HG03378 (cell line): ENCODE data around the gene SIAH1.
"Not testable (repeated sequence)": the region's sequence is repeated elsewhere in the genome, so short reads cannot be mapped to it uniquely, and the experiment has no call there.

ENCODE experiments used
- ATAC-seq: cut with Tn5 transposase; IDR thresholded peaks from one replicate; pipeline ENCODE4 v1.9.1; 2021; ENCODE audit warnings: mild to moderate bottlenecking, moderate library complexity; ENCODE audit not compliant: unreplicated experiment

Gene SIAH1

GRCh38 chr16:48367441-48368049 lies 17.7 kb downstream of the SIAH1 start:
- no peak for ATAC-seq

DNA sequence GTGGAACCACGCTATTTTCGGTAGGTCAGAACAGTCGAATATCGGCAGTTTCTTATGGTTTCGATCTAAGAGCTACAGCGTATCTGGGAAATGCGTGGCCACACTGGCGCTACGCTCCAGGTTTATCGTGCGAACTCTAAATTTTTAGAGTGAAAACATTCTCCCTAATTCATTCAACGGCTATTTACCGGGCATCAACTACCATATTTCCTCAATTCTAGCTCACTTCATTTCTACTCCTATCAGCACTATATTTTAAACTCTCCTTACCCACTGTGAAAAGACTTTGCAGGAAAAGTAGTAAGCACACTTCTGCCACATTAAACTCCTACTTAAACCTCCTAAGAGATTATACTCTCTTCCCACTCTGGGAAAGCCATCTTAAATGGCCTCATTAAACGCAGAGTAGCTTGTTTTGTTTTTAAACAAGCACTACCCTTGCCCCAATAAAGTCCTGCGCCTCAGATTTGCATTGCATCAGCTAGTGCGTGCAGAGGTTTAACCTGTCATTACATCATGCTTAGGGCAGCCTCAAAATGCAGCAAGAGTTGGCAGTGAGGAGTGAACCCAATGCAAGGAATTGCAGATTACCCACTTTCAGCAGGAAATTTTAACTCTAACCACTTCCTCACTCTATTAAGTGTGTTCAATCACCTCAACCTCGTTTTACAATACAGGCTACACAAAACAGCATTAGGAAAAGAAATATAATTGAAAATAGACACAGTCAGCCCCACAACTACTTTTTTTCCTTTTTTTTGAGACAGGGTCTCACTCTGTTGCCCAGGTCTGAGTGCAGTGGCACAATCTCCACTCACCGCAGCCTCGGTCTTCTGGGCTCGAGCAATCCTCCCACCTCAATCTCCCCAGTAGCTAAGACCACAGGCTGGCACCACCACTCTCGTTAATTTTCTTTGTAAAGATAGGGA lies 18.8 kb downstream of the SIAH1 start:
- peak; percentile 76 for ATAC-seq

DNA sequence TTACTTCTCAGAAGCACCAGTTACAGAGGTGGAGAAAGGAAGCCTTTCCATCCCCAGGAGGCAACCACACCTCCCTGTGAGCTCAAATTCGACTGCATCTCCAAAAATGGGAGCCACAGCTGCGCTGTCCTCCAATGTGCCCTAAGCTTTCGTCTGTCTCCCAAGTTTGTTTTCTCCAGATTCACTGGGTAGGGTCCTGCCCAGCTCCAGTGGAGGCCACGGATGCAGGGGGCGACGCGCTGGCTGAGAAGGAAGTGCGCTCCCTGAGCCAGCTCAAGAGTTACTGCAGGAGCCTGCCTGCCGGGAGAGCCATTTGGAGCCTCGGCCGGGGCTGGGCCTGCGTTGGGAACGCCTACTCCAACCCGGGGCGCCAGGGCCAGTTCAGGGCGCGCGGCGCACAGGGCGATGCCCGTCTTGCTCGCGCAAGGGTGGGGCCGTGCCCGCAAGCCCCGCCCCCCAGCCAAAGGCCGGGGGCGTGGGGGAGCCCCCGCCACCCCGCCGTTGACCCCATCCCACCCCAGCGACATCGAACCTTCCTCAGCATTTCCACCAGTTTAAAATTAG lies 19.5 kb downstream of the SIAH1 start:
- ATAC-seq = peak; percentile 65

- no peak for ATAC-seq
These were observed 20.1 kb downstream of the SIAH1 start for GRCh38 chr16:48365025-48365600.

DNA sequence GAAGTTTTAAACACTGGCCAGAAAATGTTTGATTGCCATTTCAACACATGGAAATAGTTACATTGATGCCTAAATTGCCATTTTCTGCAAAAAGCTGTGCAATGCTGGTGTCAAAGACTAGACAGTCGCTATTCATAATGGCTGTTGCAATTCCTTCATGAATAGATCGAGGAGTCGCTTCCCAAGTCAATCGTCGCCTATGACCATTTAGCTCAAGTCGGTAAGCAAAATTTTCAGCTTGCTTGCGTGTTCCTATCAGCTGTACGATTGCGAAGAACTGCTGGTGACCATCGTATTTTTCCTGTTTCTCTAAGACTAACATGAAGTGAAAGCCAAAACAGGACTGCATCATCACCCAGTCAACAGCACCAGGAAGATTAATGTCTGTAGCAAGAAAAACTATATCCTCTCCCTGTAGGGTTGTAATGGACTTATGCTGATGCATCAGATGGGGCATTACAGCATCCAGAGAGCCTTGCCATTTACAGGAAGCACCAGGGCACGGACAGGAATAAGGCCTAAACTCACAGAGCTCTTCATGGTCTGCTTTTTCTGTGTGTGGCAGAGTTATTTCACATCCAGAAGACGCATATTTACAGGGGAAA lies 23.6 kb downstream of the SIAH1 start:
- no peak for ATAC-seq

DNA sequence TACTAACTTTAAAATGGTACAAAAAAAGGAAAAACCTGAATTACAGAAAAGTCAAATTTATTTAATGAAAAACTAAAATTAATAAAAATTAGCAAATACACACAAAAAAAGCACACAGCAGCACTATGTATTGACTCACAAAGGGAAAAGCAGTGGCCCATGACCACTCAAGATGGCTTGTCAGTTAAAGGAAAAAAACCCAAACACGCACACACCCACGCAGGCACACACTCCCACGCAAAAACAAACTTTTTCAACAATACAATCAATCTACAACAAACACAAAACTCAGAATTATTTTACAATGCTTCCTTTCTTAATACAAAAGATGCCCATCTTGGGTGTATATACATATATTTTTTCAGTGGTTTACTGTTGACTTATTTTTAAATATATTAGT lies 24.2 kb downstream of the SIAH1 start:
- no peak for ATAC-seq

DNA sequence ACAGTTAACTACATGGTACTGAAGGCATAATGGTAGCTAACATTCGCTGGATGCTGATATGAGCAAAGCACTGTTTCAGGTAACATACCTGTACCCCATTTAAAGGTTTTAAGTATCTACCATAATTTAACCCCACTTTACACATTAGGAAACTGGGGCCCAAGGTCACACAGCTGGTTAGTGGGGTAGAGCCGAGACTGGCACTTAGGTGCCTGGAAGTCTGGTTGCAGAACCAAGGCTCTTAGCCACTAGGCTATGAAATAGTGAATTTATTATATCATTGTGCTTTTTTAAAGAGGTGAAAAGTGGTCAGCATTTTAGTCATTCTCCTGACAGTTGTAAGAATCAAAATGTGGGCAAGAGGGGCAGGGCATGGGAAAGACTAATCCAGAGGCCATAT lies 25.2 kb downstream of the SIAH1 start:
- ATAC-seq = no peak

DNA sequence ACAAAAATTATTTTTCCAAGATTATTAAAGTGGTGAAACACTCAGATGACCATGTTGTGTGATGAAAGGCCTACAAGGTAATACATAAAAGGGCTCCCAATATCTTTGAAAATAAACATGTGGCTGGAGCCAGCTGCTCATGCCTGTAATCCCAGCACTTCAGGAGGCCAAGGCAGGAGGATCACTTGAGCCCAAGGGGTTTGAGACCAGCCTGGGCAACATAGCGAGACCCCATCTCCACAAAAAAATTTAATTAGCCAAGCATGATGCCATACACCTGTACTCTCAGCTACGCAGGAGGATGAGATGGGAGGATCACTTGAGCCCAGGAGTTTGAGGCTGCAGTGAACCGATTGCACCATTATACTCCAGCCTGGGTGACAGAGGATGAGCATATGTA lies 26.8 kb downstream of the SIAH1 start:
- no peak for ATAC-seq

DNA sequence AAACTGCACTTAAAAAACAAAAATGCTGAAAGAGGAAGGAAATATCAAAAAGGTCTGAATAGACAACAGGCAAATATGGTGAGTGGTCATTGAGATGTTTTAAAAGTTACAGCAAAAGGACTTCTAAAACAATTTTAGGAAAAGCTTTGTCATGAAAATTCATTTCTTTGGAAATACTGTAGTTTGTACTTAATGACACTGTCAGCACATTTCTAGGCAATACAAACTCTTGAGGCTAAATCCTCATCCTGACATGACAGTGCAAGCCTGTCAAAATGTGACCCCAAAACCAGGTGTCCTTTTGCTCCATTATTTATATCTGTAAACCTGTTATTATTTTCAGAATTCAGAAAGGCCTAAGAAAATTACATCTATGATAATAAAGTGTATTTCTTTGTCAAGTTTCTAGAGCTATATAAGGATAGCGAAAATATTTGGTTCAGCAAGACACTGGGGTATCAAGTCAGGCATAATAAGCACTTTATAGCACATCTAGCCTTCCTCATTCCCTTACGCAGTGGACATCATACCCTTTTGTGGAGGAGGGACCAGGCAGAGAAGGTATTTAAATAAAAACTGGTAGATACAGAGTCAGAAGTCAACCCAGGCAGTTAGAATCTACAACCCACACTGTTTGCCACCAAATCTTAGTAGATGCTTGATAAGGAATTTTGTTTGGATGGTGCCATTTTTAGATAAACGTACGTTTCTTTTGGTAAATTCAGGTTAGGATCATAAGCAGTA lies 28.4 kb downstream of the SIAH1 start:
- ATAC-seq = no peak

DNA sequence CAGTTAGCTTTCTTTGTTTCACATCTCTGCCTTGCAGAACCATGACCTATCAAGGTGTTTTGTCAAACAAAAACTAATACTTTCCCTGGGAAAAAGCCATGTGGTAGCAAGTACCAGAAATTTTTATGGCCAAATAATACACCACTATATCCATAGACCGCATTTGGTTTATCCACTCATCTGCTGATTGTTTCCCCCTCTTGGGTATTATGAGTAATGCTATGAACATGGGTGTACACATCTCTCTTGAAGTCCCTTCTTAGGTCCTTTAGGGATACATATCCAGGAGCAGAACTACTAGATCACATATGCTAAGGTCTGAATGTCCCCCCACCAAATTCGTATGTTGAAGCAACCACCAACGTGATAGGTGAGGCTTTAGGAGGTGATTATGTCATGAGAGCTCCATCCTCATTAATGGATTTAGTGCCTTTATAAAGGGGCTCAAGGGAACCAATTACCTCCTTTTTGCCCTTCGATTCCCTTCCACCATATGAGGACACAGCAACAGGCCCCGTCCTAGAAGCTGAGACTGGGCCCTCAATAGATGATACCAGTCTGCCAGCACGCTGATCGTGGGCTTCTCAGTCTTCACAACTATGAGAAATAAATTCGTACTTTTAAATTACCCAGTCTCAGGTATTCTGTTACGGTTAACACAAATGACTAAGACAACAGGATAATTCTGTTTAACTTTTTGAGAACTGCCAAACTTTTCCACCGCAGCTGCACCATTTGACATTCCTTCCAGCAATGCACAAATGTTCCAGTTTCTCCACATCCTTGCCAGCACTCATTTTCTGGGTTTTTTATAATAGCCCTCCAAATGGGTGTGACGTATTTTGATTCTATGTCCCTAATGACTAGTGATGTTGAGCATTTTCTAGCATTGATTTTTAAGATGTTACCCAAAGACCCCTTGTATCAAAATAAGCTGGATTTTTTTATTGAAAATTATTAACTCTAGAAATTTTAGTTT lies 30.0 kb downstream of the SIAH1 start:
- ATAC-seq = no peak

GRCh38 chr16:48354385-48354784 lies 30.8 kb downstream of the SIAH1 start:
- not testable (repeated sequence) for ATAC-seq

- ATAC-seq = peak; percentile 65
These were observed 31.5 kb downstream of the SIAH1 start for GRCh38 chr16:48353565-48354163.

DNA sequence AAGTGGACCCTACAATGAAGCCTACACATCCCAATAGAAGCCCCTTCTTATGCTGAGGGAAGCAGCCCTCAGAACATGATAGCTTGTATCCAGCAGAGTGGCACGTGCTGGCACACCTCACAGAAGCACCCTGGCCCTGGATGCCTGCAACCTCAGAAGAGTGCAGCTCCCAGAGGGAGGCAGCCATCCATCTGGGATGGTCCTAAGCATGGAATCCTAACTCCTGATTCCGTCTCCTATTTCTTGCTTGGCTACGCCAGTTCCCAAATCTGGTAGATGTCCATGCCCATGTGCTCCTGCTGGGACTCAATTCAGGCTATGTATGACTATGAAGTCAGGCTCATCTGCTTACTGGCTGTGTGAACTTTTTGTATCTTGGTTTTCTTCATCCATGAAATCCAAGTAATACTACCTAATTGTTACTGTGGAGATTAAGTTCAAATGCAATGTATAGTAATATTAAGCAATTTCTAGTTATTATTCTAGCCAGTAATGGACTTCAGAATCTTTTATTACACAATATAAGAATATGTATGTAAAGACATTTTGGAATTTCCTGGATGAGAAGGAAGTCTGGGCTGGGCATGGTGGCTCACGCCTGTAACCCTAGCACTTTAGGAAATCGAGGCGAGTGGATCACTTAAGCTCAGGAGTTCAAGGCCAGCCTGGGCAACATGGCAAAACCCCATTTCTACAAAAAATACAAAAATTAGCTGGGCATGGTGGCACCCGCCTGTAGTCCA lies 32.4 kb downstream of the SIAH1 start:
- no peak for ATAC-seq

DNA sequence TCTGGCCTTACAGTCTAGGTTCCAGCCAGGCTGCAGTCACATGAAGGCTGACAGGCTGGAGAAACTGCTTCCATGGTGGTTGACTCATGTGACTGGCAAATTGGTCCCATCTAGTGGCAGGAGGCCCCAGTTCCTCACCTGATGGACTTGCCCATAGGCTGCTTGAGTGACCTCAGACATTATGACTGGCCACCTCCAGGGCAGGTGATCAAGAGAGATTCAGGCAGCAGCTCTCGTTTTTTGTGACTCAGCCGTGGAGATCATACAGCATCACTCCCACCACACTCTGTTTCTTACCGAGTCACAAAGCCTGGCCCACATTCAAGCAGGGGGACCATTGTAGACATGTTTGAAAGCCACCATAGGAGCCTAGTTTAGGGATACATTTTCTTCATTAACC lies 34.5 kb downstream of the SIAH1 start:
- ATAC-seq = no peak

DNA sequence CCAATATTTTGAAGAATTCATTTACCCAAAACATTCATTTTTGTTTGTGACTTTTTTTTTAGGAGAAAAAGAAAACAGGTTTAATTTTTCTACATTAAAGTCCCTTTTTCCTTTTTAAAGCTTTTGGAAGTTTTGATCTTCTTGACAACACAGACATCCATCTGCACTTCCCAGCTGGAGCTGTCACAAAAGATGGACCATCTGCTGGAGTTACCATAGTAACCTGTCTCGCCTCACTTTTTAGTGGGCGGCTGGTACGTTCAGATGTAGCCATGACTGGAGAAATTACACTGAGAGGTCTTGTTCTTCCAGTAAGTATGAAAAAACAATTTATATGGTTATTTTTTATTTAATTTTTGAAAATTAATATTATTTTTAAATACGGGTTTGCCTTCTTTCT lies 37.2 kb downstream of the SIAH1 start:
- no peak for ATAC-seq

DNA sequence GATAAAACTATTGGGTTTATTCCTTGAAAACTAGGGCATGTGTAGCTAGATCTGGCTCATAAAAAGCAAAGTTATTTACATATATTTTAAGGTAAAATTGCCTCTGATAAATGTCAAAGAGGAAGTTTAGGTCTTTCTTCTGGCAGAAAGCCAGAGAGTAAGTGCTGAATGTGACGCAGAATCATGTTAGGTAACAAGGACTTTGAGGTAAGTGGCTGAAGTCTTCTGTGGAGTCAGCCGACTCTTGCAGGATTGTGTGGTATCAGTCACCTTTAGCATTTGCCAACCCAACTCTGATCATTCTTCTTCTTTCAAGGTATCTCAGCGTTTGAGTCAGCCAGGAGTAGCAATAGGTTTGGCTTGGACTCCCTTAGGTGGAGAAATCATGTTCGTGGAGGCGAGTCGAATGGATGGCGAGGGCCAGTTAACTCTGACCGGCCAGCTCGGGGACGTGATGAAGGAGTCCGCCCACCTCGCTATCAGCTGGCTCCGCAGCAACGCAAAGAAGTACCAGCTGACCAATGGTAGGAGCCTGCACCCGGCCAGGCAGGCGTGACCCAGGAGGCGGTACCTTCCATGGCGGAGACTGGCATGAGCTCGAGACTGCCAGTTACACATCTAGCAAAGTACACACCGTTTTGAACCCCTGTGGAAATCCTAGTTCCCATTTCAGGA lies 37.9 kb downstream of the SIAH1 start:
- no peak for ATAC-seq

DNA sequence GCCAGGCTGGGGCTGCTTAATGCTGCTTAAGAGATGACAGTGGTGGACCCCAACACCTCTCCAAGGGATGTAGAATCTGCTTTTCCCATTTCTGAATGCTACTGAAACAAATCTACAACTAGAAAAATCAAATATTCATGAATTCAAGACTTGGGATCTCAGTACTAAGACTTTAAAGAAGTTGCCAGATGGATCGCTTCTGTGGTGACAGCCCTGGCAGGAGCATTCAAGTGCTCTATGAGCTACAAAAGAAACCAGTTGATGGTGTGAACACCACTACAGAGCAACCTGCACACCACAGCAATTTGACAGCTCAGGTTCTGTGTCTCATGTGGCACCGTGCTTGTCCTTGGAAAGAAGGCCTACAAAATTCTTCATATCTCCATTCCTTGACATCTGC lies 42.6 kb downstream of the SIAH1 start:
- no peak for ATAC-seq

GRCh38 chr16:48340054-48340453 lies 45.2 kb downstream of the SIAH1 start:
- no peak for ATAC-seq
